OCI-LY7 (cell line): Measurements from ENCODE around the gene ITGB1. TPM values are rescaled to one million over a fixed set of nuclear protein-coding genes. Genes with fewer than 3 reads are reported as not detected.
A peak's percentile ranks its signal among the peaks of the same experiment; 100 is the strongest.

Experiments
- BruUV-seq: library from RNA; stranded (reverse); fragments of 400-500 nt; replicated peaks from 2 replicates; lab custom pipeline; 2021; lab: Mats Ljungman, UMichigan
- CTCF ChIA-PET: fragments of 300-600 bp; sonication (Branson Sonifier 250); formaldehyde crosslinking; loops from one replicate; lab custom pipeline; 2022; ENCODE audit warnings: antibody characterized with exemption; ENCODE audit not compliant: unreplicated experiment; lab: Charles Lee
- POLR2A ChIA-PET: fragments of 300-600 bp; sonication (Branson Sonifier 250); formaldehyde crosslinking; loops from one replicate; lab custom pipeline; 2022; ENCODE audit warnings: antibody characterized with exemption; lab: Charles Lee
- DNase-seq: peaks from one replicate; pipeline ENCODE4 v3.0.0-alpha.2; 2015; ENCODE audit warnings: low spot score
- H2AFZ ChIP-seq: fragments of 200-600 bp; sonication (generic), shearing (Covaris generic); 2 replicates; pipeline ENCODE4 v1.6.1; 2014; ENCODE audit warnings: mild to moderate bottlenecking, antibody characterized with exemption, low read length, moderate library complexity
- H3K27ac ChIP-seq: fragments of 200-600 bp; sonication (generic); 2 replicates; pipeline ENCODE4 v1.5.1; 2014; ENCODE audit warnings: mixed run types, low read depth, mild to moderate bottlenecking, moderate library complexity, low read length, inconsistent platforms; ENCODE audit not compliant: poor library complexity, severe bottlenecking
- H3K36me3 ChIP-seq: fragments of 200-600 bp; sonication (generic); 2 replicates; pipeline ENCODE4 v1.6.1; 2014; ENCODE audit warnings: mild to moderate bottlenecking, antibody characterized with exemption, low read length, moderate library complexity, mixed read lengths; ENCODE audit not compliant: insufficient read depth
- H3K4me1 ChIP-seq: fragments of 200-600 bp; sonication (generic); 2 replicates; pipeline ENCODE4 v1.5.1; 2014; ENCODE audit warnings: mild to moderate bottlenecking, low read length; ENCODE audit not compliant: insufficient read depth, poor library complexity, severe bottlenecking
- H3K4me2 ChIP-seq: fragments of 200-600 bp; sonication (generic); 2 replicates; pipeline ENCODE4 v1.6.1; 2014; ENCODE audit warnings: mild to moderate bottlenecking, low read length
- H3K4me3 ChIP-seq: fragments of 200-600 bp; sonication (generic); 2 replicates; pipeline ENCODE4 v1.5.1; 2014; ENCODE audit warnings: mild to moderate bottlenecking, low read depth, low read length; ENCODE audit not compliant: poor library complexity, severe bottlenecking
- H3K79me2 ChIP-seq: fragments of 200-600 bp; sonication (generic); 2 replicates; pipeline ENCODE4 v1.6.1; 2016; ENCODE audit warnings: low read depth, mild to moderate bottlenecking, low read length, moderate library complexity, mixed read lengths; ENCODE audit not compliant: insufficient read depth
- H3K9me2 ChIP-seq: fragments of 200-600 bp; sonication (generic); 2 replicates; pipeline ENCODE4 v1.6.1; 2016; ENCODE audit warnings: mild to moderate bottlenecking, low read length, mixed read lengths; ENCODE audit not compliant: insufficient read depth
- H3K9me3 ChIP-seq: fragments of 200-600 bp; sonication (generic); 2 replicates; pipeline ENCODE4 v1.6.1; 2014; ENCODE audit warnings: mild to moderate bottlenecking, mixed run types, low read length, mixed read lengths
- H4K20me1 ChIP-seq: fragments of 200-600 bp; sonication (generic); 2 replicates; pipeline ENCODE4 v1.6.1; 2014; ENCODE audit warnings: mild to moderate bottlenecking, antibody characterized with exemption, low read length, moderate library complexity, mixed read lengths; ENCODE audit not compliant: insufficient read depth
- CTCF ChIP-seq: fragments of 200-600 bp; sonication (generic); conservative IDR thresholded peaks from 2 replicates; pipeline ENCODE4 v1.5.1; 2014; ENCODE audit warnings: mild to moderate bottlenecking, antibody characterized with exemption, low read length, moderate library complexity, mixed read lengths
- EZH2phosphoT487 ChIP-seq: fragments of 200-600 bp; sonication (generic); IDR thresholded peaks from 2 replicates; pipeline ENCODE4 v1.6.1; 2018; ENCODE audit warnings: low read depth, borderline replicate concordance, mild to moderate bottlenecking, mixed run types, antibody characterized with exemption, low read length, moderate library complexity, mixed read lengths
- intact Hi-C: fragments of 100-400 bp; cut with micrococcal nuclease; formaldehyde crosslinking; loops from one replicate; pipeline ENCODE4 v1.10.0; 2022; ENCODE audit not compliant: unreplicated experiment
- total RNA-seq, 2 experiments: library from RNA; depleted of rRNA in 1 of 2; stranded (reverse); fragments of >200 nt in 1 of 2; shearing (Covaris generic) in 1 of 2; gene quantifications; 2 replicates each; pipeline ENCODE4 v1.2.3, GENCODE V29; 2014 to 2022

Gene ITGB1
- total RNA-seq, 2 experiments from 2014 or later: 165 to 167 TPM

GRCh38 chr10:32948451-32948850 is 9.6 kb downstream of the ITGB1 start:
- peak overlapping the region; percentile 85 for H3K4me2 ChIP-seq
- DNase-seq: no peak
- no TSS peak for BruUV-seq
- peaks cover 78% of the 10 kb centered on the region for H3K36me3 ChIP-seq
- CTCF ChIA-PET: interaction anchor here (1.3 kb wide), 1 partner anchor 8 kb away, joined by 3 read pairs; no protein-coding TSS in a partner anchor
- POLR2A ChIA-PET: interaction anchor here (0.6 to 1.3 kb wide), 3 partner anchors 36 to 160 kb away, joined by 3 to 4 read pairs (median 3); no protein-coding TSS in a partner anchor
- H3K9me3 ChIP-seq: no peaks in the 10 kb centered on the region; the same call in 1 of the 2 replicates
- H3K9me2 ChIP-seq: no peaks in the 10 kb centered on the region
- peak overlapping the region; percentile 35 for H3K4me3 ChIP-seq
- H2AFZ ChIP-seq: no peak overlapping the region
- peaks cover 37% of the 10 kb centered on the region; the same call in 1 of the 2 replicates for H4K20me1 ChIP-seq
- TF ChIP-seq CTCF: no peak
- TF ChIP-seq EZH2phosphoT487: no peak
- peak overlapping the region; percentile 66 for H3K27ac ChIP-seq
- H3K4me1 ChIP-seq: peaks cover 99% of the 10 kb centered on the region
- intact Hi-C loops: no loop called here
- H3K79me2 ChIP-seq: peaks cover 100% of the 10 kb centered on the region

- H3K36me3 ChIP-seq: peaks cover 69% of the 10 kb centered on the region
- no peaks in the 10 kb centered on the region; the same call in 1 of the 2 replicates for H3K9me3 ChIP-seq
- H3K4me3 ChIP-seq: no peak overlapping the region
- H3K79me2 ChIP-seq: peaks cover 100% of the 10 kb centered on the region
- no peak overlapping the region for H2AFZ ChIP-seq
- H3K27ac ChIP-seq: peak overlapping the region; percentile 66
- ChIA-PET POLR2A (interaction anchor here (0.6 to 1.3 kb wide), 4 partner anchors 37 to 371 kb away, joined by 3 to 4 read pairs (median 3); no protein-coding TSS in a partner anchor), CTCF (no interaction called here)
- 0 out of 2 replicates have a peak overlapping the region, but pooled peaks have one; percentile 1 for H3K4me2 ChIP-seq
- intact Hi-C loops: no loop called here
- BruUV-seq: no TSS peak
- peaks cover 38% of the 10 kb centered on the region for H4K20me1 ChIP-seq
- H3K9me2 ChIP-seq: no peaks in the 10 kb centered on the region
- TF ChIP-seq CTCF (no peak), EZH2phosphoT487 (no peak)
- peaks cover 99% of the 10 kb centered on the region for H3K4me1 ChIP-seq
- DNase-seq: no peak
Measured at GRCh38 chr10:32947586-32947985, 10.4 kb downstream of the ITGB1 start.

GRCh38 chr10:32946108-32946507 is 11.9 kb downstream of the ITGB1 start:
- Histone ChIP-seq H3K4me3 (no peak overlapping the region), H2AFZ (no peak overlapping the region), H3K9me2 (no peaks in the 10 kb centered on the region), H4K20me1 (peaks cover 29% of the 10 kb centered on the region), H3K36me3 (peaks cover 58% of the 10 kb centered on the region), H3K9me3 (no peaks in the 10 kb centered on the region; the same call in 1 of the 2 replicates), H3K4me1 (peaks cover 99% of the 10 kb centered on the region), H3K4me2 (no peak overlapping the region), H3K79me2 (peaks cover 100% of the 10 kb centered on the region), H3K27ac (no peak overlapping the region)
- no peak for DNase-seq
- TF ChIP-seq CTCF: no peak
- no peak for TF ChIP-seq EZH2phosphoT487
- ChIA-PET CTCF (no interaction called here), POLR2A (interaction anchor here (0.6 to 1.0 kb wide), 4 partner anchors 8 to 40 kb away, joined by 3 to 9 read pairs (median 4); no protein-coding TSS in a partner anchor)
- intact Hi-C loops: no loop called here
- BruUV-seq: no TSS peak
